Stomach smooth muscle (tissue), 2 donors: Measurements from ENCODE around the gene GJA9.

ENCODE experiments used
- H3K27ac ChIP-seq: one replicate; pipeline ENCODE4 v1.7.0; 2013; ENCODE audit warnings: mild to moderate bottlenecking, low read length, inconsistent platforms
- H3K27me3 ChIP-seq, 2 donors: one replicate each; pipeline ENCODE4 v1.7.0; 2013; ENCODE audit warnings: low read length in 2 of 2; ENCODE audit not compliant: insufficient read depth in 2 of 2, control insufficient read depth in 1 of 2
- H3K36me3 ChIP-seq, 2 donors: one replicate each; pipeline ENCODE4 v1.7.0; 2013; ENCODE audit warnings: low read length in 2 of 2; ENCODE audit not compliant: control insufficient read depth in 2 of 2, insufficient read depth in 2 of 2
- H3K4me1 ChIP-seq: one replicate; pipeline ENCODE4 v1.7.0; 2013; ENCODE audit warnings: low read length; ENCODE audit not compliant: control insufficient read depth, insufficient read depth
- H3K4me3 ChIP-seq, 2 donors: one replicate each; pipeline ENCODE4 v1.7.0; 2013; ENCODE audit warnings: low read length in 2 of 2
- H3K9ac ChIP-seq, 2 donors: one replicate each; pipeline ENCODE4 v1.7.0; 2013; ENCODE audit warnings: low read length in 2 of 2, mild to moderate bottlenecking in 1 of 2
- H3K9me3 ChIP-seq, 2 donors: one replicate each; pipeline ENCODE4 v1.7.0; 2013; ENCODE audit warnings: low read length in 2 of 2; ENCODE audit not compliant: control insufficient read depth in 2 of 2
- donor health status: healthy.
- donor health status: Pancreatic carcinoma.

GJA9 gene

DNA sequence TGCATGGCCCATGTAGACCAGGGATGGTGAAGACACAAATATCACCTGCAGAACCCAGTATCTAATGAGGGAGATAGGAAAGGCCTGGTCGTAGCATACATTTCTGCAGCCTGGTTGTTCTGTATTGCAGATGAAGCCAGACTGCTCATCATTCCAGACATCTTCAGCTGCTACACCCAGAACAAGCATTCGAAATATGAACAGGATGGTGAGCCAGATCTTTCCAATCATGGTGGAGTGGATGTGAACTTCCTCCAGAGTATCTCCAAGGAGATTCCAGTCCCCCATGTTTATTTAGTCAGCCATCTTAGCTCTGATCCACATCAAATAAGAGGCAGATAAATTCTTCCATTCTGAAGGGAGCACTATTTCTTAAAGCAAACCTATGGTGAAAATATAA is 5.6 kb downstream of the GJA9 start:
- Histone ChIP-seq H3K4me3 (no peak overlapping the region), H3K9me3 (no peaks in the 10 kb centered on the region), H3K4me1 (peaks cover 10% of the 10 kb centered on the region), H3K9ac (no peak overlapping the region), H3K36me3 (no peaks in the 10 kb centered on the region), H3K27ac (no peak overlapping the region), H3K27me3 (no peaks in the 10 kb centered on the region)

DNA sequence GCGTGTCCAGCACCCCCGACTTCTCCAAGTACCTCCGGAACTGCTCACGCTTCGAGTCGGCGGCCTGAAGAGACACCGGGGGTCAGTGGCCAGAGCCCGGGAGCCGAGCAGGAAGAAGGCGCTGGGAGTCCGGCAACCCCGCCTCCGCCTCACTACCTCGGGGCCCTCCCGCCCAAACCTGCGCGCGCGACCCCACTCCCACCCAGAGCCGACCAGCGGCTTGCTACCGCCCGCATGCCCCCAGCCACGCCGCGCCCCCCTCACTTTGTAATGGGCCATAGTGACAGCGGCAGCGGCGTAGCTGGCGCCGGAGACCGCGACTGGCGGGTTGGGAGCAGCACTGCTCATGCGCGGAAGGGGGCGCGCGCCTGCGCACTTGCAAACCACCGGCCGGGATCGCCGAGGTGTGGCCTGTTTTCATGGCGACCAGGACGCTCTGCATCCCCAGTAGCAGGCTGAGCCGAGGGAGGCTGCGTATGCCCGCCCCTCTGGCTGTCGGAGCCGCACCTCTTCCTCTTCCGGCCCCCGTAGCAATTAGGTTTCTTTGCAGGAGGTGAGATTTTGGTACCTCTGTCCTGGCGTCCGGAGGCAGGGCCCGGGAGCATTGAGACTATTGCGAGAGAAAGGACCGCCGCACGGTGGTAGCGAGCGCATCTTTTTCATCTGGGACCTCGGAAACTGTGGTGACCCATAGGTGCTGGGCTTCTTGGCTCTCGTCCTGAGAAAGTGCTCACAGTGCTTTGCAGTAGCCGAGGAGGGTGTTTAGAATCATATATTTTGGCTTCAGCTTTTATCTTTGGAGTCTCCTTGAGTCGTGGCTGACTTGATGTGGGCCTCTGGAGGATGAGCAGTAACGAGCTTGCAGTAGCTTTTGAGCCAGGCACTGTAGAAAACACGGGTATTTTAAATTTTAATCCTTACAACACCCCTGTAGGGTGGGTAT is 8.1 kb downstream of the GJA9 start, which contains the start of gene MYCBP:
MYCBP (minus strand) TSS at position 322 of the 943 bp plus-strand sequence; CDS start at position 279, 43 bp downstream.
- no peaks in the 10 kb centered on the region for H3K27me3 ChIP-seq
- H3K9me3 ChIP-seq = no peaks in the 10 kb centered on the region
- H3K4me1 ChIP-seq = peaks cover 10% of the 10 kb centered on the region
- no peaks in the 10 kb centered on the region for H3K36me3 ChIP-seq
- H3K9ac ChIP-seq = peak within 1 kb of the TSS; percentile 75 to 89
- H3K4me3 ChIP-seq = peak within 1 kb of the TSS; percentile 93 to 99
- no peak within 1 kb of the TSS for H3K27ac ChIP-seq

DNA sequence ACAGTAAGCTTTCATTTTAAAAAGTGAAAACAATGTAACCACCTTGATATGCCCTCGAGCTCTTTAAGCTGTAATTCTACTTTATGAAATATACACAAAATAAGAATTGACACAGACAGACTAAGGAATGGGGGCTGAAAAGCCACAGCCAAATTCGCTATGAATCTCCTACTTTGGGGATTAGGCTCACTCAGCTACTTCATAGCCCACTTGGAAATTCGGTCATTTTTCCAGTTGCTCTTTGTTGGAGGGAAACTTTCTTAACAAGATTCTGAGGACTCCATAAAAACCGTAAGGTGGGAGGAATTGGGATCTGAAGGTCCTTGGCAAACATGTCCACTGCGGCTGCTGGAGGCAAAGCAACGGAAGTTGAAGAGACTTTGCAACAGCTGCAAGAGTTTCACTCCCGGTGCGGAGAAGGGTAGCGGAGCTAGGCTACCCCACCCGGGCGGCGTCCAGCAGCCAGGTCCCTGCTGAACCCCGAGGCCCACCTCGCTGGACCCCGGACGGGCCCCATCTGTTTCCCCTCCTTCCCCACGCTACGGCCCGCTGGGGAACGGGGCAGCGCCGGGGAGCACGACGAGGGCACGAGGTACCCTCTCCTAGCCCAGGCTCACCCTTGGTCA is 8.9 kb downstream of the GJA9 start:
- Histone ChIP-seq H3K36me3 (peaks cover 0 to 4% of the 10 kb centered on the region in 2 donors), H3K4me1 (peaks cover 10% of the 10 kb centered on the region), H3K27ac (no peak overlapping the region), H3K4me3 (peak overlapping the region; percentile 93 to 99), H3K9ac (peak overlapping the region; percentile 71 to 72), H3K27me3 (no peaks in the 10 kb centered on the region), H3K9me3 (no peaks in the 10 kb centered on the region)

DNA sequence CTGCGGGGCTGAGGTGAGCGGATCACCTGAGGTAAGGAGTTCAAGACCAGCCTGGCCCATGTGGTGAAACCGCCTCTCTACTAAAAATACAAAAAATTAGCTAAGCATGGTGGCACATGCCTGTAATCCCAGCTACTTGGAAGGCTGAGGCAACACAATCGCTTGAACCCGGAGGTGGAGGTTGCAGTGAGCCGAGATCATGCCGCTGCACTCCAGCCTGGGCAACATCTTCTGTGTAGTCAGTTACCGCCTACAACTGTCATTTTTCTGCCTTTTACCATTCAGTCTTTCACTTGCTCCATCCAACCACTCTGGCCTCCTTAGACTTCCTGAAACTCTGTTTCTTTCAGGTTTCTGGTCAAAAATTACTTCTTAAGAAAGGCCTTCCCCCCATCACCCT is 10.4 kb downstream of the GJA9 start:
- no peak overlapping the region for H3K4me3 ChIP-seq
- no peaks in the 10 kb centered on the region for H3K27me3 ChIP-seq
- peaks cover 0 to 5% of the 10 kb centered on the region in 2 donors for H3K36me3 ChIP-seq
- H3K9ac ChIP-seq = no peak overlapping the region
- peaks cover 10% of the 10 kb centered on the region for H3K4me1 ChIP-seq
- H3K9me3 ChIP-seq = no peaks in the 10 kb centered on the region
- H3K27ac ChIP-seq = no peak overlapping the region

DNA sequence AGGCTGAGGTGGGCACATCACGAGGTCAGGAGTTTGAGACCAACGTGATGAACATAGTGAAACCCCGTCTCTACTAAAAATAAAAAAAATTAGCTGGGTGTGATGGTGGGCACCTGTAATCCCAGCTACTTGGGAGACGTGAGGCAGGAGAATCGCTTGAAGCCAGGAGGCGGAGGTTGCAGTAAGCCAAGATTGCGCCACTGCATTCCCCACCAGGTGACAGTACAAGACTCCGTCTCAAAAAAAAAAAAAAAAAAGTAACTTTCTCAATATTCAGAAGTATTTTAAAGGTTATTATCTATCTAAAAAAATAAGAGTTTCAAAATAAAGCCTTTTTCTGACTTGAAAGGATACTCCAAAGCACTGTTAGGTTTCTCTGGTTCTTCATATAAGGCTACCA is 14.2 kb downstream of the GJA9 start:
- peaks cover 5% of the 10 kb centered on the region in 2 donors for H3K36me3 ChIP-seq
- H3K9ac ChIP-seq = no peak overlapping the region
- no peaks in the 10 kb centered on the region for H3K4me1 ChIP-seq
- no peak overlapping the region for H3K27ac ChIP-seq
- H3K4me3 ChIP-seq = no peak overlapping the region
- H3K9me3 ChIP-seq = no peaks in the 10 kb centered on the region
- H3K27me3 ChIP-seq = no peaks in the 10 kb centered on the region

- H3K36me3 ChIP-seq = peaks cover 5% of the 10 kb centered on the region in 2 donors
- peaks cover 8% of the 10 kb centered on the region for H3K4me1 ChIP-seq
- H3K4me3 ChIP-seq = no peak overlapping the region
- no peaks in the 10 kb centered on the region for H3K9me3 ChIP-seq
- no peak overlapping the region for H3K9ac ChIP-seq
- H3K27me3 ChIP-seq = no peaks in the 10 kb centered on the region
- no peak overlapping the region for H3K27ac ChIP-seq
Observed at GRCh38 chr1:38865112-38865715, 16.2 kb downstream of the GJA9 start.

- peaks cover 30% of the 10 kb centered on the region for H3K4me1 ChIP-seq
- H3K9ac ChIP-seq = peak overlapping the region; percentile 96
- no peaks in the 10 kb centered on the region for H3K27me3 ChIP-seq
- H3K27ac ChIP-seq = peak overlapping the region; percentile 49
- H3K4me3 ChIP-seq = peak overlapping the region; percentile 100
- no peaks in the 10 kb centered on the region for H3K9me3 ChIP-seq
- H3K36me3 ChIP-seq = peaks cover 4 to 14% of the 10 kb centered on the region in 2 donors
Observed at GRCh38 chr1:38860454-38860795, 21.0 kb downstream of the GJA9 start.

DNA sequence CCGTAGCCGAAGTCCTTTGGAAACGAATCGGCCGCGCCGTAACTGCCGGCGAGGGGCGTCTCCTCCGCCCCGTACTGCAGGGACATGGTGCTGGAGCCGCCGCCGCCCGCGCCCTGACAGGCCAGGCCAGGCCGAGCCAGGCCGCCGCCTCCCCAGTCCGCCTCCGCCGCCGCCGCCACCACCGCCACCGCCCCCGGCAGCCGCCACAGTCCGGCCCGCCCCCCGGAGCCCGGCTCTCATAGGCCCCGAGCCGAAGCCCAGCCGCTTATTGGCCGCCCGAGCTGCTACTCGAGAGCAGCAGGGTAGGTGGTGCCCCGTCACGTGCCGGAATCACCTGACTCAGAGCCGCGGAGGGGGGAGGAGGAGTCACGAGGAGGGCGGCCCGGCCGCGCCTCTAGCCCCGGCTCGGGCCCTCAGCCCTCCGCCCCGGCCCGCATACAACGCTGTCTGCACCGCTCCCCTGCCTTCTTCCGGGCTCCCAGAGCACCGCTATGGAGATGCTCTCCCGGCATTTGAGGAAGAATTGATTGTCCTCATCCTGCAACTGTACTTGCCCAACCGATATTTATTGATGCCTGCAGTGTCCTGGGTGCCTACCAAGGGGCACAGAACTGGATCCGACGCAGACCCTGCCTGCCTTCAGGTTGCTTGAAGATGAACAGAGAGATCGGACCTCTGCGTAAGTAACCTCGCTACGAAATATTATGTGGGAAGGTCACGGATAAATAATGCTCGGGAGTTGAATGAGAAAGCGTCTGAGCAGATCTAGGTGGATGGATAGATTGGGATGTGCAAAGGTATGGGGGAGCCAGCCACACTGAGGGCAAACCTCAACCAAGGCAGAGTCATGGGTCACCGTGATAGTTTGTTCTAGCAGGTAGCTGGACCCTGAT is 21.6 kb downstream of the GJA9 start, which contains the start of gene RRAGC:
RRAGC (minus strand) TSS at position 212 of the 893 bp plus-strand sequence; CDS start at position 86, 126 bp downstream.
- H3K9me3 ChIP-seq = no peaks in the 10 kb centered on the region
- no peaks in the 10 kb centered on the region for H3K27me3 ChIP-seq
- H3K4me3 ChIP-seq = peak within 1 kb of the TSS; percentile 100
- H3K27ac ChIP-seq = peak within 1 kb of the TSS; percentile 49
- peaks cover 7 to 18% of the 10 kb centered on the region in 2 donors for H3K36me3 ChIP-seq
- peaks cover 30% of the 10 kb centered on the region for H3K4me1 ChIP-seq
- peak within 1 kb of the TSS; percentile 96 for H3K9ac ChIP-seq

DNA sequence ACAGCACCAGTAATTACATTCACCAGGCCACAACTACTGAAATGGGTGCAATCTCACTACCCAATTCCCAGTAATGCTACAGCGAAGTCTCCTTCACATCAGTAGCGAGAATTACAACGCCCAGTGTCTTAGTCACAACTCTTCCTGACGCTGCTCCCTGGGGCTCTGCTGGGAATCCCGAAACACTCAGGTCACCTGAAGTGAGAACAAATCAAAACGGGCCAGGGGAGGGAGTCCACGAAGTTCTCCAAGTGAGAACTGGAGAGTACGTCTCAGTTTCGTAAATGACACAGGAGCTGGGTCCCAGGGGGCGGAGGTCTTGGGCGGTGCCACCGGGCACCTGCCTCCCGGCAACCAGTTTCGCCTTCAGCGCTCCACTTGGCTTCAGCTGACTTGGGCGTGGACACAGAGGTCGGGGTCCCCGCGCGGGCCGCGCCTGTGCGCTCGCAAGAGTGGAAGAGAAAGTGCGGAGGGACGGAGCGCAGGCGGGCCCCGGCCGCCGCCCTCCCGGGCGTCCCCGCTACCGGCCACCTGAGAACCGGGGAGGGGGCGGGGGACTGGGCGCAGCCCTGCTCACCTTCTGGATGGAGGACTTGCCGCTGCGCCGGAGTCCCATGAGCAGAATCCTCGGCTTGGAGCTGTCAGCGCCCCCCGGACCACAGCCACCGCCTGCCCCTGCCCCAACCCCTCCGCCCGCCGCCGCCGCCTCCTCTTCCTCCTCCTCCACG is 22.4 kb downstream of the GJA9 start:
- H3K4me1 ChIP-seq = peaks cover 30% of the 10 kb centered on the region
- no peaks in the 10 kb centered on the region for H3K9me3 ChIP-seq
- peak overlapping the region; percentile 41 for H3K27ac ChIP-seq
- H3K4me3 ChIP-seq = peak overlapping the region; percentile 92 to 100
- peak overlapping the region; percentile 78 to 86 for H3K9ac ChIP-seq
- H3K27me3 ChIP-seq = no peaks in the 10 kb centered on the region
- H3K36me3 ChIP-seq = peaks cover 7 to 17% of the 10 kb centered on the region in 2 donors
